ENCODE measurements around the gene XPO1.
"Not testable (repeated sequence)": the region's sequence is repeated elsewhere in the genome, so short reads cannot be mapped to it uniquely, and the experiment has no call there.

Gene XPO1, protein sequence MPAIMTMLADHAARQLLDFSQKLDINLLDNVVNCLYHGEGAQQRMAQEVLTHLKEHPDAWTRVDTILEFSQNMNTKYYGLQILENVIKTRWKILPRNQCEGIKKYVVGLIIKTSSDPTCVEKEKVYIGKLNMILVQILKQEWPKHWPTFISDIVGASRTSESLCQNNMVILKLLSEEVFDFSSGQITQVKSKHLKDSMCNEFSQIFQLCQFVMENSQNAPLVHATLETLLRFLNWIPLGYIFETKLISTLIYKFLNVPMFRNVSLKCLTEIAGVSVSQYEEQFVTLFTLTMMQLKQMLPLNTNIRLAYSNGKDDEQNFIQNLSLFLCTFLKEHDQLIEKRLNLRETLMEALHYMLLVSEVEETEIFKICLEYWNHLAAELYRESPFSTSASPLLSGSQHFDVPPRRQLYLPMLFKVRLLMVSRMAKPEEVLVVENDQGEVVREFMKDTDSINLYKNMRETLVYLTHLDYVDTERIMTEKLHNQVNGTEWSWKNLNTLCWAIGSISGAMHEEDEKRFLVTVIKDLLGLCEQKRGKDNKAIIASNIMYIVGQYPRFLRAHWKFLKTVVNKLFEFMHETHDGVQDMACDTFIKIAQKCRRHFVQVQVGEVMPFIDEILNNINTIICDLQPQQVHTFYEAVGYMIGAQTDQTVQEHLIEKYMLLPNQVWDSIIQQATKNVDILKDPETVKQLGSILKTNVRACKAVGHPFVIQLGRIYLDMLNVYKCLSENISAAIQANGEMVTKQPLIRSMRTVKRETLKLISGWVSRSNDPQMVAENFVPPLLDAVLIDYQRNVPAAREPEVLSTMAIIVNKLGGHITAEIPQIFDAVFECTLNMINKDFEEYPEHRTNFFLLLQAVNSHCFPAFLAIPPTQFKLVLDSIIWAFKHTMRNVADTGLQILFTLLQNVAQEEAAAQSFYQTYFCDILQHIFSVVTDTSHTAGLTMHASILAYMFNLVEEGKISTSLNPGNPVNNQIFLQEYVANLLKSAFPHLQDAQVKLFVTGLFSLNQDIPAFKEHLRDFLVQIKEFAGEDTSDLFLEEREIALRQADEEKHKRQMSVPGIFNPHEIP (N-terminal part only)

DNA sequence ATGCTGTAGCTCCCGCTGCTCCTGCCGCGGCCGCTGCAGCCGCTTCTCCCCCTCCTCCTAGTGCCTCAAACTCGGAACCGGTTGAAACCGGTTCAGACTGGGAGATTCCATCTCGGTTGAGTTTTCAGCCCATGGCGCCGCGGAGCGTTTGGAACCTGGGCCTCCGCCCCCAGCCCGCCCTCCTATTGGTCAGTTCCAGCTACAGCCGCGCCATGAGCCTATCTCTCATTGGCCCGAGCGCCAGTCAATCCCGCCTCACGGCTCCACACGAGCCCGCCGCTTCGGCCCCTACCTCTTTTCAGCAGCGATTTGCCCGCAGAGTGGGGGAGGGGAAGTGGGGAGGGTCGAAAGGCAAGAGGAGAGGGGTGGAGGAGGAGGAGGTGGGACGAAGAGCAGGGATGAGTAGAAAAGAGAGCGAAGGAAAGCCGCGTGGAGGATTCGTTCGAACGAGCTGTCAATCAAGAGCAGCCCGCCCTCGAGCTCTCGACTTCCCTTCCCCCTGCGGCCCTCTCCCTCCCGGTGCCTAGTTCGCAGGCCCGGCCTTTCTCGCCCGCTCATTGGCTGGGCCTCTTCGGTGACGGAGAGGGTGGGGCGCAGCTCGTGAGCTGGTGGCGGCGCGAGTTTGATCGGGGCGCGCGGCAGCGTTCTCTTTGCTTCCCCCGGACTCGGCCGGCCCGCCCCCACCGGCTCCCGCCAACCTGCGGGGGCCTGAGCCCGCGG lies at the start of gene XPO1:
XPO1 (minus strand) TSS at position 157 of the 720 bp plus-strand sequence. CDS start 4,459 bp downstream, outside the sequence.
- DNase-seq (ENCODE audit: low read depth in 2 of 2): peak; percentile 95 to 96

DNA sequence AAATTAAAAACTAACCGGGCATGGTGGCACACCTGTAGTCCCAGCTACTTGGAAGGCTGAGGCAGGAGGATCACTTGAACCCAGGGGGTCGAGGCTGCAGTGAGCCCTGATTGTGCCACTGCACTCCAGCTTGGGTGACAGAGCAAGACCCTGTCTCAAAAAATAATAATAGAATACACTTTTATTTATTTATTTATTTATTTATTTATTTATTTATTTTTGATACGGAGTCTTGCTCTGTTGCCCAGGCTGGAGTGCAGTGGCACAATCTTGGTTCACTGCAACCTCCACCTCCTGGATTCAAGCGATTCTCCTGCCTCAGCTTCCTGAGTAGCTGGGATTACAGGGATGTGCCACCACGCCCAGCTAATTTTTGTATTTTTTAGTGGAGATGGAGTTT lies 48.8 kb upstream of the XPO1 start:
- not testable (repeated sequence) for DNase-seq (ENCODE audit: low read depth in 2 of 2)

DNA sequence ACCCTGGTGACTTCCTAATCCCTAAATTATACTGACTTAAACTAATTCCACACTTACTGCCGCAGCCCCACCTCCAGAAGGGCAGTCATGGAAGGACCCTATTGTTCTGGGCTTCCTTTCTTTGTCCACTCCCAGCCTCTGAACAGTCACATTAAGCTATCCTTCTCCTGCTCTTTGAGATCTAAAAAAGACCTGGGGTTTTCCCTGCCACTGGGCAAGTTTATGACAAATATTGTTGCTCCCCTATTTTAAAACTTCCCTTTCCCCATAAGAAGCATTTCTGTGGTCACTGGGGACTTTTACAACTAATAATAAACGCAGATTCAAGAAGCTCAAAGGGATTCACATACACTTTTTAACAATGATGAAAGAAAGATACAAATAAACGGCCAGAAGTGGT lies 47.2 kb upstream of the XPO1 start:
- DNase-seq (ENCODE audit: low read depth in 2 of 2): no peak

DNA sequence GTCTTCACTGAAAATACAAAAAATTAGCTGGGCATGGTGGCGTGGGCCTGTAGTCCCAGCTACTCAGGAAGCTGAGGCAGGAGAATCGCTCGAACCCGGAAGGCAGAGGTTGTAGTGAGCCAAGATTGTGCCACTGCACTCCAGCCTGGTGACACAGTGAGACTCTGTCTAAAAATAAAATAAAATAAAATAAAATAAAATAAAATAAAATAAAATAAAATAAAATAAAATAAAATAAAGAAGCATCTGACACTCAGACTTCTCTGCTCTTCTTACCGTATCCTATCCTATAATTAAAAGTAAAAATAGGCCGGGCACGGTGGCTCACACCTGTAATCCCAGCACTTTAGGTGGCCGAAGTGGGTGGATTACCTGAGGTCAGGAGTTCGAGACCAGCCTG lies 46.2 kb upstream of the XPO1 start:
- not testable (repeated sequence) for DNase-seq (ENCODE audit: low read depth in 2 of 2)

DNA sequence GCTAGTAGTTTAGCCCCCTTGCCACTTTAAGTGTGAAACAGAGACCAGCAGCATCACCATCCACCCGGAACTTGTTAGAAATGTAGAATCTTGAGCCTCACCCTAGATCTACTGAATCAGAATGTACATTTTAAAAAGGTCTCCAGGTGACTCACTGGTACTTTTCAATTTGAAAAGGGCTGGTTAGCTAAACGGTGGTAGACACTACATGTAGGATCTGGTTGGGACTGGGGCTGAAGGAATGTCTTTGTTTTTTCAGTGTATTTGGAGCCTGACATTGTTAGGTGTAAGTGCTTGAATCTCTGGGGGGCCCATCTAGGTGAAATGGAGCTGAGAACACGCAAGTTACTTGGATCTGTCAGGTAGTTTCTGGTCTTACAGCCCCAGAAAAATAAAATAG lies 44.0 kb upstream of the XPO1 start:
- DNase-seq (ENCODE audit: low read depth in 2 of 2): no peak

DNA sequence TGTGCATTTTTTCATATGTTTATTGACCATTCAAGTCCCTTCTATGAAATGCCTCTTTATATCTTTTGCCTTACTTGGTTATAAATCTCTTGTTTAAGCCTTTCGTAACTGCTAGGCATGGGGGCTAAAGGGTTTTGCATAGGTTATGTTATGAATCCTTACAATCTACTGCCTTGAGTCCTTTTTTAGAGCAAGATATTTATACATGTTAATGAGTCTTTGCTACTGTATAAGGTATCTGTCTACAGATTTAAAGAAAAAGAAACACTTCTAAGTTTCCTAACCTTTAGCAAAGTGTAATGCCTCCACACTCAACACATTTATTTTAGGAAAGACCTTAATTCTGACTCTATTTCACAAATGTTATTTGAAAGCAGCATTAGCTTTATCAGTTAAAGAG lies 43.6 kb upstream of the XPO1 start:
- DNase-seq (ENCODE audit: low read depth in 2 of 2): no peak

DNA sequence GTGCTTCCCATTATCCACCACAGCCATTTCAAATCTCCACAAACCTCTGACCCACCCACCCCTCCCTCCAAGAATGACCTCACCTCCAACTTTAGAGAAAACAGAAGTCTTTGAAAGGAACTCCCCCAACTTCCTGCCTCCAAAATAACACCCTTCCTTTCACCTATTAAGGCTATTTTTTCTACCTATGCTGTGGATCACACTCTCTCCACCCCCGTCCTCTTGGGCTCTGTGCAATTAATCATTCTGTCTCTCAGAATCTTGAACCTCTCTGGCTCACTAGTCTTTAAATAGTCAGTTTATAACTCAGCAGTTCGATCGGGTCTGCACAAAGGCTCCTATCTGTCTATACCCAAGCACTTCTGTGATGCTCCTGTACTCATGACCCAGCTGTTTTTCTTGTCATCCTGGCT lies 37.3 kb upstream of the XPO1 start:
- DNase-seq (ENCODE audit: low read depth in 2 of 2): no peak

DNA sequence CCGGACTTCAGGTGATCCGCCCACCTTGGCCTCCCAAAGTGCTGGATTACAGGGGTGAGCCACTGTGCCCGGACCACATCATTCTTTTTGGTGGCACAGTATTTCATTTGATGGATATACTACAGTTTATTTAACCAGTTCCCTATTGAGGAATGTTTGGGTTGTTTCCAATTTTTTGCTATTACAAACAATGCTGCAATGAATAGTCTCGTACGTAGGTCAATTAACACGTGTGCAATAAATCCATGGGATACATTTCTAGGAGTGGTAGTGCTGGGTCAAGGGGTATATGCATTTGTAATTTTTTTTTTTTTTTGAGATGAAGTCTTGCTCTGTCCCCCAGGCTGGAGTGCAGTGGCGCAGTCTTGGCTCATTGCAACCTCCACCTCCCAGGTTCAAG lies 28.4 kb upstream of the XPO1 start:
- no peak for DNase-seq (ENCODE audit: low read depth in 2 of 2)

DNA sequence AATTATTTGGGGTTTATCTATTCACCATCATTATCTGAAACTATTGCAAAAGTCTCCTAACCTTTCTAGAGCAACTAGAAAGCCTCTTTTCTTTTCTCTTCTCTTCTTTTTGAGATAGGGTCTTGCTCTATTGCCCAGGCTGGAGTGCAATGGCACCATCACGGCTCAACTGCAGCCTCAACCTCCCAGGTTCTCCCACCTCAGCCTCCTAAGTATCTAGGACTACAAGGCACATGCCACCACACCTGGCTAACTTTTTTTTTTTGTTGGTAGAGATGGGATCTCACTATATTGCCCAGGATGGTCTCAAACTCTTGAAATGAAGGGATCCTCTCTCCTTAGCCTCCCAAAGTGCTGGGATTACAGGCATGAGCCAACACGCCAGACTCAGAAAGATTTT lies 24.5 kb upstream of the XPO1 start:
- no peak for DNase-seq (ENCODE audit: low read depth in 2 of 2)

DNA sequence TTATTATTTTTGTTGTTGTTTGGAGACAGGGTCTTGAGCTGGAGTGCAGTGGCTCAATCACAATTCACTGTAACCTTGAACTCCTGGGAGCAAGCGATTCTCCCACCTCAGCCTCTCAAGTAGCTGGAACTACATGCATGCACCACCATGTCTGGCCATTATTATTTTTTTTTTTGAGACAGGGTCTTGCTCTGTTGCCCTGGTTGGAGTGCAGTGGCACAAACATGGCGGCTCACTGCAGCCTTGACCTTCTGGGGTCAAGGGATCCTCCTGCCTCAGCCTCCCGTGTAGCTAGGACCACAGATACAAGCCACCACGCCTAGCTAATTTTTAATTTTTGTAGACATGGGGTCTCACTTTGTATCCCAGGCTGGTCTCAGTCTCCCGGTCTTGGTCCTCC lies 20.0 kb upstream of the XPO1 start:
- no peak for DNase-seq (ENCODE audit: low read depth in 2 of 2)

DNA sequence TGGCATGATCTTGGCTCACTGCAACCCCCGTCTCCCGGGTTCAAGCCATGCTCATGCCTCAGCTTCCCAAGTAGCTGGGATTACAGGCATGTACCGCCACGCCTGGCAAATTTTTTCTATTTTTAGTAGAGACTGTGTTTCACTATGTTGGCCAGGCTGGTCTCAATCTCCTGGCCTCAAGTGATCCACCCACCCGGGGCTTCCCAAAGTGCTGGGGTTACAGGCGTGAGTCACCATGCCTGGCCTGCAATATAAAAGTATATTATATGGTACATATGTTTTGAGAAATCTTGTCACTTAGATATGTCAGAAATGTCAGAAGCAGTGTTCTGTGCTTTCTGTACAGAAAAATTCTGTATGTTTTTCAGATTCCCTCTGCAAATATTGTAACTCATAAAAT lies 19.2 kb upstream of the XPO1 start:
- no peak for DNase-seq (ENCODE audit: low read depth in 2 of 2)

DNA sequence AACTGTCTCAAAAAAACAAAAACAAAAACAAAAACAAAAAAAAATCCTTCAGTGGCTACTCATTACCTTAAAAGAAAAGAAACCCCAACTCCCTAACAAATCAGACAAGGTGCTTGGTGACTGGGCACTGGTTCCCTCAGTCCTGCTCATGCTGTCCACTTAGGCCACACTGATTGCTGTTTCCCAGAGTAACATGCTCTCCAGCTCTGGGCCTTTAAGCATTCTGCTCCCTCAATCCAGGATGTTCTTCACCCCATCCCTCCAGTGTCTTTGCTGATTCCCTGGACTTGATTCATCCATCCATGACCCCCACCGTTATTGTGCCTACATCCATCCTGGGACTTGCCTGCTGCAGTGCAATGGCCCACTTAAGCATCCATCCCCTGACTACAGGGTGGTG lies 16.4 kb upstream of the XPO1 start:
- no peak for DNase-seq (ENCODE audit: low read depth in 2 of 2)

DNA sequence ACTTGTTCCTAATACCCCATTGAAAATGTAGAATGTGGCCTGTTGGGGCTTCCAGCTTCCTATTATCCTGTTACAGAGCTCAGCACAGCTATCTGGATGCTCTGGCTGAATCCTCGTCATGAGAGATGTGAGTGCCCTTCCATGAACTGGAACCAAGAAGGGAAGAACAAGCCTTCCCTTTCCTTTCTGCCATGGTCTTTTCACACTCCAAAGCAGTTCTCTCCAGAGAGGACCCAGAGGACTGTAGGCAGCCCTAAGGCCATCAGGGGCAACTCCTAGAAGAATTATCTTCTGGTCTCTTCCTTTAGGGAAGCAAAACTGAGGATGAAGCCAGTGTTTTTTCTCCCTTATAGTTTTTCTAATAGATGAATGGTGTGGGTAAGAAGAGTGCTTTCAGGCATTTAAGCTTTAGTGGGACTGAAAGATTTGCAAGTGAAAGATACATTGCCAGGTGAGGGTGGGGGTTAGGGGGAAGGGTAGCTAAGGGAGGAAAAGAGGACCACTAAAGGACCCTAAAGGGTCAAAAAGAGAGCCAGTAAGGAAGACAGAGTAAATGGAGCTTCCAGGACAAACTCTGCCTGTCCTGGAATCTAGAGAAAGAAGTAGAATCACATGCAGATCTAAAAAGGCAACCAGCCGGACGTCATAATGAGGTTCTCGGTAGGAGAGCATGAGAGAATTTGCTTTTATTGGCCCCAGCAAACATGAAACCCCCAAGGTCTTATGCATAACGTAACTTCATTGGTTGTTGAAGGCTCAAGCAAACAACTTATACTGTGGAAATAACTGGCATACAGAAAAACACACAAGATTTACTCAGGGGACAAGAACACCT lies 12.4 kb upstream of the XPO1 start:
- DNase-seq (ENCODE audit: low read depth in 2 of 2): no peak

DNA sequence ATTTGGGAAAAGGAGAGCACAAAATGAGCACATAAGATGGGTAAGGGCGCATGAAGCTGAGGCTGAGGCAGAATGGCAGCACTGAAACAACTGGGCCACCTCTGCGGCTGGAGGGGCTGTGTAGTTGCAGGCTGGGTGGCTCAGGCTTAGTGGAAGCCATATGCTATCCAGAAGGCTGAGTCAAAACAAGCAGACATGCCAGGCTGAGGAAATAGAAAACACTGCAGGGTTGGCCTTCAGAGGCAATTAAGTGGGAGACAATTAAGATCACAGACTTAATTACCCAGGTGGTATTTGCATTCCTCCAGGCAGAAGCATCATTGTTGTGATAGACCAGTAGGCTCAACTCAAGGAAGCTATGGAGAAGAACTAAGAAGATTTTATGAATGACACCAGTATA lies 11.4 kb upstream of the XPO1 start:
- no peak for DNase-seq (ENCODE audit: low read depth in 2 of 2)

DNA sequence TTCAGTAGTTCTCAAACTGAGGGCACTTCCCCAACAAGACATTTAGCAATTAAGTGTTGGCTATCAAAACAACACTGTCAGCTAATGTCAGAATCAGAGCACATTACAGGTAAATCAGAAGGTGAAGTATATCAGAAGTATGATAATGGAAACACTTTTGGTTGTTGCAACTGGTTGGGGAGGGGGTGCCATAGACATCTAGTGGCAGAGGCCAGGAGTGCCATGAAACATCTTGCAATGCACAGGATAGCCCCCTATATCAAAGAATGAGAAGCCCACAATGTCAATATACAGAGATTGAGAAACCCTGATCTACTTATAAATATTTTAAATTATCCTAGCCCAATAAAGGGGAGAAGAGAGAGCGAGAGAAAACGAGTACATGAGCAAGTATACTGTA lies 4.9 kb upstream of the XPO1 start:
- no peak for DNase-seq (ENCODE audit: low read depth in 2 of 2)

DNA sequence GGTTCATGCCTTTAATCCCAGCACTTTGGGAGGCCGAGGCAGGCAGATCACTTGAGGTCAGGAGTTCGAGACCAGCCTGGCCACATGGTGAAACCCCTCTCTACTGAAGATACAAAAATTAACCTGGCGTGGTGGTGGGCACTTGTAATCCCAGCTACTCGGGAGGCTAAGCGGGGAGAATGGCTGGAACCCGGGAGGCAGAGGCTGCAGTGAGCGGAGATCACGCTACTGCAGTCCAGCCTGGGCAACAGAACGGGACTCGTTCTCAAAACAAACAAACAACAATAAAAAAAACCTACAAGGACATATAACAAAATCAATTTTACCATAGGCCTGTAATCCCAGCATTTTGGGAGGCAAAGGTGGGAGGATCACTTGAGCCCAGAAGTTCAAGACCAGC lies 2.0 kb upstream of the XPO1 start:
- DNase-seq (ENCODE audit: low read depth in 2 of 2): not testable (repeated sequence)

DNA sequence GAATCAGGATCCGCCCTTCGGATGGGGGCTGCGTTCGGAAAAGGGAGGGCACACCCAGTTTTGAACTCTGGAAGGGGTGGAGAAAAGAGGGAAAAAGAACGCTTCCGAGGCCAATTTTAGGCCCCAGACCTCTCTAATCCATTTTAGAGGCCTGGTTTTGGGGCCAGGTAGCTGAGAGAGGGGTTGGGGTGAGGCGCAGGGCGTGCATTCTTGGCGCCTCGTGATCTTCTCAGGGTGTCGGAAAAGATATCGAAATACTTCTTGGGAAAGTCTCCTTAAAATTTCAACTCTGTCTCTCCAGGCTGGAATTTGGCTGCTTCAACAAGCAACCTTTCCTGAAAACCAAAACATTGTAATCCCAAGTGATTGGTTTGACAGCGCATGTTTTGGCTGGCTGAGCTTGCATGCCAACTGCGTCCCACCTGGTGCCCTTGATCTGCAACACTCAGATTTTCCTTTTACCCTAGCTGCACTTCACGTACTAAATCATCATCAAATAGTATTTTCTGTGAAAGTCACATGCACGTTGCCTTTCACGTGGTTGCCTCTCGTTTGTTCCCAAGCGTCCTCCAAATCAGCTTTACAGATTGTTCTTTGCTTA lies 864 bp upstream of the XPO1 start:
- DNase-seq (ENCODE audit: low read depth in 2 of 2): peak; percentile 6 to 13

DNA sequence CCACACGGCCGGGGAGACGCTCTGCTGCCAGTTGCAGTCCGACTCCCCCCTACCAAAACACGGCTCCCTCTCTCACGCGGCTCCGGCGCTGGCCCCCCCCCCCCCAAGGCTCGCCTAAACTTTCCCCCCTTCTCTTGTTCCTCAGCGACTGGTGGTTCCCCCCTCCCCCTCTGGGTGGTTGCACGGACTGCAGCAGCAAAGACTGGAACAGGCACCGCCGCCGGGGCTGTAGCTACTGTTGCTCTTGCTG lies 281 bp downstream of the XPO1 start:
- DNase-seq (ENCODE audit: low read depth in 2 of 2): no peak

DNA sequence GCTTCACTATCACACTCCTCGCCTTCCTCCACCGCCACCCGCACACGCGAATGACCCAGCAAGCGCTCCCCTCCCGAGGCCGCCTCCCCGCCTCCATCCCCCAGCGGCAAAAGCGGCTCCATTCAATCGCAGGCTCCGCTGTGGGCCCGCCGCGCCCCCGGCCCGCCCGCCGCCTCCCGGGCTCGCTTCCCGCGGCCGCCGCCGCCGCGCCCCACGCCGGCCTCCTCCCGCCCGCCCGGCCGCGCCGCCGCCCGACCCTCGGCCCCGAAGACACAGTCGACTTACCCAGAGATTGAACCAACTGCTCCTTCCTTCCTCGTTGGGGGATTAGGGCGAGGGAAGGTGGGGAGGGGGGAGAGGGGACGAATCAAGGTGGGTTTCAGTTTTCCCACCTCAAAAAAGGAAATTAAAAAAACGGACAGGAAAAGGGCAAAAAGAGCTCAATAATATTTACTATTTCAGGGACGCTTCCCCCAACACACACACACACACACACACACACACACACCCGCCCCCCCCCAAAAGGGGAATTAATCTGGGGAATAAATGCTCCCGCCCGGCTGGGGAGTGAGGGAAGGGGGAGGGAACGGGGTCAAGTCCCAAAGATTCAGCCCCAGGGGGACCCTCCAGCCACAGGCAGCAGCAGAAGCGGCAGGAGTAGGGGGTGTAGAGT lies 743 bp downstream of the XPO1 start:
- DNase-seq (ENCODE audit: low read depth in 2 of 2): peak in 1 of 2 donors; percentile 14

DNA sequence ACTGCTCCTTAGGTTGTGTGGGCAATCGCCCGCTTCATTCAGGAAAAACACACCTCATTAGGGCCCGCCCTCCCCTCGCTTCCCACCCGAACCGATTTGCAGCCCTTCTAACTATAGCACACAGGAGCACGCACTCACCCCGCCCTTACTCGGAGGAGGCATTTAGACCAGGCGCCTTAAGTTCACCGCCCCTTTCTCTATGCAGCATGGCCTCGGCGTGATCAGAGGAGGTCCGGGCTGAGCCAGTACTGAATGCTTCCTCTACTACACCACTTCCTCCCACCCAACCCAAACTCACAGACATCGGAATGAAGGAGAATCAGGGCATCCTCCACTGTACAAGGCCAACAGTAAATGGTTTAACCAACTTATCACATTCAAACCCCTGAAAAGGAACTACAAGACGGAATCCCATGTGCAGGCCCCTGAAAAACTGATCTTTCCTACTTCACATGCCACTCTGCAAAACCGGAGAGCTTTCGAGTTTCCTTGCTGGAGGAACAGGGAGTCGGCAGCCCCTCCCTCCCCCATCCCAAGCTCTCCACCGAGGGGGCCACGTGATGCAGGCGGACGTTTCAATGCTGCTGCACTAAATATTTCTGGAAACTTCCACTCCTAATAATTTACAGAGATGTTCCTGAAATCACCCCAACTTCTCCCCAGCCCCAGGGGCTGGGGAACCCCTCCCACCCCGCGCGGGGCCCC lies 1.4 kb downstream of the XPO1 start:
- peak; percentile 61 to 65 for DNase-seq (ENCODE audit: low read depth in 2 of 2)
